ENCODE data around the gene ISL2. TPM values are rescaled to one million over a fixed set of nuclear protein-coding genes. Genes with fewer than 3 reads are reported as not detected.

ISL2 gene
- total and polyA plus RNA-seq, 9 of the 15 experiments (the other 6 are each of a cell fraction or from before 2014, with no cell fraction given) = 0.15 to 23.7 (median 4.0) TPM

- TF ChIP-seq JUND (IDR thresholded peaks at IDR 0.05; ENCODE audit: borderline replicate concordance, low read depth, low read length) (no peak), JUND (tag; IDR thresholded peaks at IDR 0.05; ENCODE audit: borderline replicate concordance, low read depth, low read length) (no peak)
These were observed 44.8 kb downstream of the ISL2 start (continued) for GRCh38 chr15:76381366-76381765.

GRCh38 chr15:76382987-76383728, 46.6 kb downstream of the ISL2 start:
- no peak overlapping the region for H3K4me3 ChIP-seq
- 0% methylated on average over 2 of the region's 2 CpGs for WGBS (ENCODE audit: insufficient coverage, low coverage, missing lambda C conversion rate)
- ChIA-PET POLR2A (no interaction called here), CTCF (ENCODE audit: low intra/inter-chr PET ratio) (no interaction called here)
- BruUV-seq (replicated peaks) = no TSS peak
- H3K9ac ChIP-seq (ENCODE audit: insufficient read depth in 1 of 2, low read depth in 2 of 2, low read length in 2 of 2) = no peak overlapping the region
- no peaks in the 10 kb centered on the region for H3K36me3 ChIP-seq (ENCODE audit: control insufficient read depth, insufficient read depth, low read length)
- FAIRE-seq (peak; percentile 48), ATAC-seq (no peak), DNase-seq (ENCODE audit: extremely low read depth in 1 of 4, low spot score in 3 of 4) (no peak)
- no peaks in the 10 kb centered on the region for H4K20me1 ChIP-seq (replicated peaks; ENCODE audit: control insufficient read depth, insufficient read depth, low read length)
- H3K27me3 ChIP-seq (ENCODE audit: control insufficient read depth in 2 of 2, insufficient read depth in 2 of 2, low read length in 2 of 2) = peaks cover 3 to 9% of the 10 kb centered on the region in 2 experiments; a peak in 2 of 5 replicates
- no peak overlapping the region for H2AFZ ChIP-seq (ENCODE audit: low read depth, low read length)
- no peaks in the 10 kb centered on the region for H3K4me1 ChIP-seq (replicated peaks in 1 of 2; ENCODE audit: control insufficient read depth in 2 of 2, insufficient read depth in 2 of 2, low read length in 2 of 2)
- in situ Hi-C loops (cut with MboI) = no loop called here
- no peaks in the 10 kb centered on the region for H3K9me3 ChIP-seq (replicated peaks; ENCODE audit: control insufficient read depth, insufficient read depth, low read depth, low read length)
- intact Hi-C loops (cut with micrococcal nuclease) = no loop called here
- no peak overlapping the region for H3K4me2 ChIP-seq (ENCODE audit: insufficient read depth, low read length)
- H3K27ac ChIP-seq (ENCODE audit: extremely low read depth, low read depth, low read length) = no peak overlapping the region
- no peaks in the 10 kb centered on the region for H3K9me1 ChIP-seq (ENCODE audit: control insufficient read depth, insufficient read depth, low read length)
- no peak for TF ChIP-seq EP400 (IDR thresholded peaks at IDR 0.05)
- no peak for TF ChIP-seq ZHX1 (conservative IDR thresholded peaks at IDR 0.05; ENCODE audit: low read length)
- TF ChIP-seq ZNF274 (IDR thresholded peaks at IDR 0.05; ENCODE audit: borderline replicate concordance, low read depth, low read length) = no peak
- TF ChIP-seq C11orf30 (IDR thresholded peaks at IDR 0.05; ENCODE audit: low read depth) = peak; percentile 36; the same call in 1 of the 2 replicates
- TF ChIP-seq ZNF561 (CRISPR knock-in tag; conservative IDR thresholded peaks at IDR 0.05) = no peak
- 0 out of 2 replicates have a peak, but pooled peaks have one; percentile 28 for TF ChIP-seq ZNF316 (IDR thresholded peaks at IDR 0.05)
- TF ChIP-seq FUS (optimal IDR thresholded peaks at IDR 0.05; ENCODE audit: low read depth, low read length) = no peak
- no peaks in the 10 kb centered on the region for H3K79me2 ChIP-seq (ENCODE audit: control insufficient read depth, insufficient read depth, low read length)
